HG03139 (cell line): Measurements from ENCODE around the gene PDE9A.

Experiments
- ATAC-seq: cut with Tn5 transposase; IDR thresholded peaks from one replicate; pipeline ENCODE4 v1.9.1; 2021; ENCODE audit not compliant: unreplicated experiment

PDE9A gene

DNA sequence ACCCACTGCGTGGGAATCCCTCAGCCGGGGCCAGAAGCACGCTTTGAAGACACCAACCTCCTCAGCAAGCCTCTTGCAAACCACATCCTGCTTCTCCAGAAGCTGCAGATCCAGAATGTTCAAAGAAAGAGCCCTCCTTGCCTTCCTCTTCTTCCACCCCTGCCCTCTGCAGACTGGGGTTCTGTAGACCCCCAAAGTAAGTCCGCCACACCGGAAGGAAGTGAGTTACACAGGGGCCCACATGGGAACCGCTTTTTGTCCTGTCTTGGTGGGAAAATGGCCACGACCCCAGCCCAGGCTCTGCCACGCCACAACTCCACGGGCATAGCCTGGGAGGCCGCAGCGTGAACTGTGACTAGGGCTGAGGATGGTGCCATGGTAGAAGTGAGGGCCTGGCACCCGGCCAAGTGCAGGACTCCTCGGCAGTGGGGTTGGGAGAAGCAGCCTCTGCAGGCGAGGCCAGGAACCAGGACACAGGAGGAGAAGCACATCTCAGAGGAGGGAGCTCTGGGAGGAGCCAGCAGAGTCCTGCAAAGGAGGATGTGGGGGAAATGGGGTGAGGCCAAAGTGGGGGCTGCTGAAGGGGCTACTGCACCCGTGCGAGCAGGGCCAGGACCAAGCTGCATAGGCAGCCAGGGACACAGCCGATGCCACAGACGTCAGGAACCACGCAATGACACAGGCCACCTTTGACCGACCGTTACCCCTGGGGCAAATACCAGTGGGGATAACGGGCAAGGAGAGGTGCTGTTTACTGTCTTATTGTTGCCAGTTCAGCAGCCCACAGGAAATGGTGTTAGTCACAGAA is 30.9 kb downstream of the PDE9A start:
- no peak for ATAC-seq

DNA sequence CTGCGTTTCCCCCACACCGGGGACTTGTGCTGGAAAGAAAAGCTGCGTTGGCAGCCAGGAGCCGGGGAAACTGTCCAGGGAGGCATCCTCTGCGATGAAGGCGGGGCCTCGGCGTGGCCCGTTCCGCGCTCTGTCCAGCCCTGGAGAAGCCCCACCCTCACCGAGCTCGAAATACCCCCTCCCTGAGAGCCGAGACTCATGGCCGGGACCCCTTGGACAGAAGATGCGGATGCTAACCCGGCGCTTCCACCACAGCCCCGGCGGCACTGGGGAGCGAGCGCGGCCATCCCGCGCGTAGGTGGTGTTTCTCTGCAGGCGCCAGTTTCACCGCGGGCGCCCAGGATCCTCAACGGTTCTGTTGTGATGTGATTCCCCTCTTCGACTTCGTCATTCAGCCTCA is 31.6 kb downstream of the PDE9A start:
- ATAC-seq, result no peak

DNA sequence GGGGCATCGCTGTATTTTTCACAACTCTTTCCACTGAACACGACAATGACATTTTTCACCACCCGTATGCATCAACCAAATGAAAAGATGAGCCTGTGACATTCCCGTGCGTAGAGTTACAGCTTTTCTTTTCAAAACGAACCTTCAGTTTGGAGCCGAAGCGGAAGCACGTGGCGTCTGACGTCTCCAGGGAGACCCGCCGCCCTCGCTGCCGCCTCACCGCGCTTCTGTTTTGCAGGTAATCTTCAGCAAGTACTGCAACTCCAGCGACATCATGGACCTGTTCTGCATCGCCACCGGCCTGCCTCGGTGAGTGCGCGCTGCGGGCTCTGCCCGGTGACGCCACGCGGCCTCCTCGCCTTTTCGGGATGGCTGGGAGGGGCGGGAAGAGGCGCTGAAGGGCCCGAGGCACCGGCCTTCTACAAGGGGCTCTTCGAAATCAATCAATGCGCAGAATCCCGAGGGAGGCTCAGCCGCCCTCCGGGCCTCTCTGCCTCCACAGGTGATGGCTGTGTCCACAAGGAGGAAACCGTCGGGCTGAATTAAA is 32.6 kb downstream of the PDE9A start:
- ATAC-seq, result no peak

DNA sequence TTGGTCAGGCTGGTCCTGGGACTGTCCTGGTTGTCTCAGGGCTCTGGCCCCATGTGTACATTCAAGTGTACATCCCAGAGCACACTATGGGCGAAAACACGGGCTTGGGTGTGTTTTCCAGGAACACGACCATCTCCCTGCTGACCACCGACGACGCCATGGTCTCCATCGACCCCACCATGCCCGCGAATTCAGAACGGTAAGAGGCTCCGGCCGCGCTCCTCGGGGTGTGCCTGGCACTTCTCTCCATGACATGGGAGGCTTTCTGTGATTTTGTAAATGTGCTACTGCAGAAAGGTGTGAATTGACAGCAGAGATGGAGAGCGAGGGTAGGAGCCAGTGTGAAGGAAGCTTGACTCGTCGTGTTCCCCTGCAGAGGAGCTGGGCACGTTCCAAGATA is 34.4 kb downstream of the PDE9A start:
- no peak for ATAC-seq

DNA sequence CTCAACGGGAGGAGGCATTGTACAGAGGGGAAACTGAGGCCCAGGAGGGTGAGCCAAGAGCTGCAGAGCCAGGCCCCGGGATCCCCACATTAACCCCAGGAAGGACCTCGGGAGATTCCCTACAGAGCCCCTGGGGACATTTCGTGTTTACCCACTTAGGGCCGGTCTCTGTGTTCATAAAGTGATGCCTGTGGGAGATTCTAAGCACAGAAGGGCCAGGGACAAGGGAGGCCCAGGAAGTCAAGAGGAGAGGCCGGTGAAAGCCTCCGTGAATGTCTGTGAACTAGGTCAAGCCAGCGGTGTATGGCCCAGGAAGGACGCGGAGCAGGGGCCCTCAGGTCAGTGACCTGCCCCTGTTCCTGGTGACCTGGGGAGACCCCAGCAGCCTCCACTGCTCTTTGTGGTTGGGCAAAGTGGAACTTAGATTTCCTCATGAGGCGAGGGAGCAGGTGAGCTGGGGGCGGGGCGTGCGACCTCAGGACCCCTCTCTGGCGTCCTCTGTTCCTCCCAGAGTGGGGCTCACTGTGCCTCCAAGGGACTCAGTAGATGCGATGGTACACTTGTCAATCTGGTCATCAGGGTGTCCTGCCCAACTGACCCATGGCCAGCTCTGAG is 34.9 kb downstream of the PDE9A start:
- ATAC-seq, result no peak

DNA sequence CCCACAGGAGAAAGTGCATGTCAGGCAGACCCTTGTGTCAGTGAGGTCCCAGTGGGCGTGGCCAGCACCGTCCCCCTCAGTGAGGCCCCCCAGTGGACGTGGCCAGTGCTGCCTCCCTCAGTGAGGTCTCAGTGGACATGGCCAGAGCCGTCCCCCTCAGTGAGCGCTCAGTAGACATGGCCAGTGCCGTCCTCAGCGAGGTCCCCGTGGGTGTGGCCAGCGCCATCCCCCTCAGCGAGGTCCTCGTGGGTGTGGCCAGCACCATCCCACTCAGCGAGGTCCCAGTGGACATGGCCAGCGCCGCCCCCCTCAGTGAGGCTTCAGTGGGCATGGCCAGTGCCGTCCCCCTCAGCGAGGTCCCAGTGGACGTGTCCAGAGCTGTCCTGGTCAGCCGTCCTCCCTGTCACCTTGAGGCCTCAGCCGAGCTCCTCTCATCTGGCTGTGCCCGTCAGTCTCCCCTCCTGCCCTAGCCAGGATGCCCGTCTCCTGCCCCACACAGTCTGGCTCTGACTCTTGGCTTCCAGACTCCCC is 35.5 kb downstream of the PDE9A start:
- ATAC-seq, result no peak

DNA sequence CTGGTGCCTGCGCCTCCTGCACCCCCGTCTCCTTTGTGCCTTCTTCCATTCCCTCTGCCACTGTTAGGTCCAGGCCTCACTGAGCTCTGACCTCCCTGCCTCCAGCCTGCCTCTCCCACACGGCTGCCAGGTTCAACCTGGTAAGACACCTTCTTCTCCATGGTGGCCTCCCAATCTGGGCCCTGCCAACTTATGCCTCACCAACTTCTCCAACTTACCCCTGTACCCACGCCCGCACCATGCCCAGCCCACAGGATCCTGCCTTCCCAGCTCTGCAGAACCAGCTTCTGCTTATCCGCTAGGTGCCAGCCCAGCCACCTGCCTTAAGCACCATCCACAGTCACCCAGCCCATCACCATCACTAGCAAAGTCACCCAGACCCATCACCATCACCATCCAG is 37.2 kb downstream of the PDE9A start:
- no peak for ATAC-seq

DNA sequence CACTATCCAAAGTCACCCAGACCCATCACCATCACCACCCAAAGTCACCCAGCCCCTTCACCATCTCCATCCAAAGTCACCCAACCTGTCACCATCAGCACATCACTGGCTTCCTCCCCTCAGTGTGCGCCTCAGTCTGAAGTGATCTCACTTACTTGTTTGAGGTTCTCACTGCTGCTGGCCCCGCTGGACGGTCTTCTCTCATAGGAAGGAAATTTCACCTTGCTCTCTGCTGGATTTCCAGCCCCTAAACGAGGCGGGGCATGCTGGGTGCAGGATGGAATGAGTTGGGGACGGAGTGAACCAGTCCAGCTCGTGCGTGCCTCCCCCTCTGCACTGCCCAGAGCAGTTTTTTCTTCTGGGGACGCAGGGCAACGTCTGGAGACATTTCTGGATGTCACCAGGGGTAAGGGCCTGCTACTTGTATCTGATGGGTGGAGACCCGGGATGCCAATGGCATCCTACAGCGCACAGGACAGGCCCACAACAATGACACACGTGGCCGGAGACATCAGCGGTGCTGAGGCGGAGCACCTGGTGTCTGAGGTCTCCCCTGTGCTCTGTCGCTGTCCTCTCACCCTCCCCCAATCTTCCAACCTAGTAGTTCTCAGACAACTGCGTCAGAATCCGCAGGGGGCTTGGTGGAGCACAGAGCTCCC is 38.6 kb downstream of the PDE9A start:
- ATAC-seq, result no peak

DNA sequence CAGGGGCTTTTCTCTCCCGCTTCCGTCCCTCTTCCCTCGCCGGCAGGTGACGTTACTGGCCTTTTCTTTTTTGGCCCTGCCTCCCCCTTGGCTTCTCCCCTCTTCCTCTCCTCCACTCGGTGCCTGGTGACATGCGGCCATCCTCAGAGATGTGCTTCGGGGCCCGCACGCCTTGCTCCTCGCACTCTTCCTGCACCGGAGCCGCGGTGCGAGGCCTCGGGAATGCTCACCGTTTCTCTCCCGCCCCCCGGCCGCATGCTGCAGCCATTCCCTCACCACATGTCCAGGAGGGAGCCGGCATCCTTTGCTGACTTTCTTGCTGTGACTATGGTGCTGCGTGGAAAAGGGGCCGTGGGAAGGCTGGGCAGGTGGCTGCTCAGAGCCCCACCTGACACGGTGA is 39.3 kb downstream of the PDE9A start:
- ATAC-seq, result no peak

DNA sequence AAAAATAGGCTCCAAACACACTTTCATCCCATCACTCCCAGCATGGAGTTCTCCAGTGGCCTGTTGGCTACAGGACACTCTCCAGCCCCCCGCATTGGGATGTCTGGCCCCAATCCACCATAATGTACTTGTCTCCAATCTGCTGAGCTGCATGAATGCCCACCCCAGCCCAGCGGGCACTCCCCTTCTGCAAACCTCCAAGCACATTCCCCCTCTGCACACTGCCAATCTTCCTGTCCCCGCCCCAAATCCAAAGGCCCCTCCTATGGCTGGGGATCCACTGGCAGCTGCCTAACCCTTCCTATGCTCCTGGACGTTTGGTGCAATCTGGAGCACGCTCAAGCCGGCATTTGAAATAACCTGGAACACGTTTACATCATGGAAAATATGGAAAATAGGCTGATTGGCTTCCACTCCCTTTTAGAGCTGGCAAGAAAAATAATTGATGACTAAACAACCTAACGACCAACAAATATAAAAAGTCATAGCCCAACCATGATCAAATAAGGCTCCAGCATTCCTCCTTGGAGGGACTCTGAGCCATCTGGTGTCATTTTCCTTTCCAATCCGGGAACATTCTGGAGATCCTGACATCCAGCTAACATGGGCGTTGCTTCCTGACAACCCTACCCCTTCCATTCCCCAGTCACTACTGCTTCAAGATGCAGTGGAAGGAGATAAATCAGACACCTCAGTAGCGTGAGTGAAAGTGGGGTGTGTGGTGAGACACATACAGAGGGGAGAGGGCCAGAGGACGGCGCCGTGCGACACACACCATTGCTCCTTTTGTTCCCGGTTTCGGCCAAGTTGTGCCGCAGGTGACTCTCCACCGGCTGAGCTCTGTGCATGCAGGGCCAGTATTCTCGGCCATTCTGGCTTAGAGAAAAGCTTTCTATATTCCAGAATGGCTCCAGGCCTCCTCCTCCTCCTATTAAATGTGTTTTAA is 41.6 kb downstream of the PDE9A start:
- ATAC-seq, result no peak

DNA sequence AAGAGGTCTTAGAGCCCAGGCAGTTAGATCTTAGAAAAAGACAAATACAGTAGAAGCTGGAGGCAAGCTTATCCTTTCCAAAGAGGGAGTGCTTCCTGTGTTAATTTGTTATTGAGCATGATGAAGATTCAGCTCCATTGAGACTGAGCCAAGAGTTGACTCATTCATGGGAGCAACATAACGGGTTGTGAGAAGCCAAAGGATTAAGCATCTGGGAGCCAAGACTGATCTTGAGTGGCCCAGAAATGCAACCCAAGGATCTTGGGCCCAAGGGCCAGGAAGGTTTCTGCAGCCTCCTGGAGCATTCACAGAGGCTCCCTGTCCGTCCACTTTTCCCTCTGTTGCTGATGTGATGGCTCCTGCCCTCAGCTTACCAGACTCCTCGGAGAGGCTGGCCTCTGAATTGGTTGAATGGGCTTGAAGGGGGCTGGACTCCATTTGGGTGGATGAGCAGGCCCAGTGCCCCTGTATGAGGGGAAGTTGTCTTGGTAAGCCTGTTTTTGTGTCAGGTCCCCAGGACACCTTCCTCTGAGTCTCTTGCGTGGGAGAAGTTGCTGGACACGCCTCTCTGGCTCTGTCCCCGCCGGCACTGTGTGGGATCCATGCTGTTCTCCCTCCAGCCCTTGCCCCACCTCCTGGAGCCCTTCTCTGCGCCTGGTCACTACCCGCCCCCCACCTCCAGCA is 42.4 kb downstream of the PDE9A start:
- ATAC-seq, result no peak

DNA sequence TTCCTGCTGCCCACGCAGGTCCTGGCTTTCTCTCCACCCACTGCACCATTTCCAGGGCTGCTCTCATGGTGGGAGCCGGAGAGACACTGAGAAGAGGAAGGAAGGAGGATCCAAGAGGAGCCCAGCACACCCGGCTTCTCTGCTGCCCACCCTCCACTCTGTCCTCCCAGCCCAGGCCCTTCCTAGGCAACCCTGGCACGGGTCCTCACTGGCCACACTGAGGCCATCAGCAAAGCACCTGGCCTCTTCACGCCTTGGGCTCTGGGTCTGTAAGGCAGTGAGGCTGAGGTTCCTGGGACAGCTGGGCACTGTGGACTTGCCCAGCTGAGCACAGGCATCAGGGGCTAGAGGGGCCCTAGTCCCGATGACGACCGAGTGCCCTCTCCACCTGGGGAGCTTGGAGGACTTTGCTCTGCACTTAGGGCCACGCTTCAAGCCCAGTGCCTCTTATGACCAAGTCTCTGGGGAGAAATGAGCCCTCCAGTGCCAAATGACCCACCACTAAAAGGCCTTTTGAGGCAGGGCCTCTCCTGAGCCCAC is 43.1 kb downstream of the PDE9A start:
- ATAC-seq, result no peak

DNA sequence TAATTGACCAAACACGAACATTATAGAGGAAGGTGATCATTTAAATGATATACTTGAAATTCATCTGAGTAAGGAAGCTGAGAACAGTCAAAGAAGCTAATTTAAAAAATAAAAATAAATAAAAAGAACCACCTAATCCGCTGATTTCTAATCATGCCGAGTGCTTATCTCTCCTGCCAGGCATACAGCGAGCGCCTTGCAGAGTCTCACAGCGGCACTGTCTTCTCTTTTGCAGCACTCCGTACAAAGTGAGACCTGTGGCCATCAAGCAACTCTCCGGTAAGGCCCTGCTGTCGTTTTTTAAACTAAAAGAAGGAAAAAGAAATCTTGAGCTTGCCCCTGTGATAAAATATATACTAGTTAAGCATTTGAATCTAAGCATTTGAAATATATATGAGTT is 45.3 kb downstream of the PDE9A start:
- no peak for ATAC-seq

DNA sequence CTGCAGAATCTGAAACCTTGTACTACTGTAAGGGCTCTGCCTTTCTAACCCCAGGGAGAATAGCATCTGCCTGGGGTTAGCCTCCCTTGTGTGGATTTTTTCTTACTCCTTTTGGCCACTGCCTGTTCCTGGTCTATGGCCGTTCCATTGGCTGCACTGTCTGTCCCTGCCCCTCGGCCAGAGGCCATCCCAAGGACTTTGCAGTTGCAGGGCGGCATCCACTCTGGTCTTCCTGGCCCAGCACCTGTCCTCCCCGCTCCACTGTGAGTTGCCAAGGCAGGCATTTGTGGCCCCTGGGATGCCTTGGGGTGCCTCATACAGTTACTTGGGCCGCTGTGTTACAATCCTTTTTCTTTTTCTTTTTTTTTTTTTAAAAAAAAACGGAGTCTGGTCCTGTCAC is 45.8 kb downstream of the PDE9A start:
- ATAC-seq, result no peak

DNA sequence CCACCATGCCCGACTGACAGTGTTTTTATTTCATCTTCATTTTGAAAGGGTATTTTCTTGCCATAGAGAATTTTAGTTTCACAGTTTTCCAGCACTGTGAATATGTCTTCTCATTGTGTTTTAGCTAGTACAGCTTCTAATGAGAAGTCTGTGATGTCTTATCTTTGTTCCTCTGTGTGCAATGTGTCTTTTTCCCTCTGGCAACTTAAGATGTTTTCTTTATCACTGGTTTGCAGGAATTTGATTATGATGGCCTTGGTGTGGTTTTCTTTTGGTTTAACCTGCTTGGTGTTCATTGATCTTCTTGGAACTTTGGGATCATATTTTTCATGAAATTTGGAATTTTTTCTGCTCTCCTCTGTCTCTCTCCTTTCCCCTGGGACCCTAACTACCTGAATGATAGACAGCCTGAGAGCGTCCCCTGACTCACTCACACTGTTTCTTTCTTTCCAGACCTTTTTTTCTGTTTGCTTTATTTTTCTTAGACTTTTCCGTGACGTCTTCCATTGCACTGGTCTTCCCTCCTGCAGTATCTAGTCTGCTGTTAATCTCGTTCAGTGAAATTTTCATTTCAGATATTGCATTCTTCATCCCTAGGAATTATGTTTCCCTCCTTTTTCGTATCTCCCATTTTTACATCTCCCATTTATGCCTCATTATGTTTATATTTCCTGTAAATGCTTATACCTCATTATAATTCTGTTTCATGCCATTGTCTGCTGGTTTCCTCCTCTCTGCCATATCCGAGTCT is 48.5 kb downstream of the PDE9A start:
- ATAC-seq, result no peak

DNA sequence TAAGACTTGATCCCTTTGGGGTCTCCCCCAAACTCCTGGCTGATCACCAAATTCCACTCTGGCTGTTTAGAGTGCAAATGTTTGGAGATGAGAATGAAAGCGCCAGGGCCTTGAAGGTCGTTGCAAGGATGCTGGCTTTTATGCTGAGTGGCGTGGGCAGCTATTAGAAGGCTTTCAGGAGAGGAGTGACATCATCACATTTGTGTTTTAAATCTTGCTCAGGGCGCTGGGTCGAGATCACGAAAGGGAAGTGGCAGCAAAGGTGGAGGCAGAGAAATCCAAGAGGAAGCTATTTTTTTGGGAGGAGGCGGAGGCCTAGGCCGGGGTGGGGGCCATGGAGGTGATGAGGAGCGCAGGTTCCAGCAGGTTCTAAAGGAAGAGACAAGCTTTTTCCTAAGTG is 49.3 kb downstream of the PDE9A start:
- ATAC-seq, result no peak

DNA sequence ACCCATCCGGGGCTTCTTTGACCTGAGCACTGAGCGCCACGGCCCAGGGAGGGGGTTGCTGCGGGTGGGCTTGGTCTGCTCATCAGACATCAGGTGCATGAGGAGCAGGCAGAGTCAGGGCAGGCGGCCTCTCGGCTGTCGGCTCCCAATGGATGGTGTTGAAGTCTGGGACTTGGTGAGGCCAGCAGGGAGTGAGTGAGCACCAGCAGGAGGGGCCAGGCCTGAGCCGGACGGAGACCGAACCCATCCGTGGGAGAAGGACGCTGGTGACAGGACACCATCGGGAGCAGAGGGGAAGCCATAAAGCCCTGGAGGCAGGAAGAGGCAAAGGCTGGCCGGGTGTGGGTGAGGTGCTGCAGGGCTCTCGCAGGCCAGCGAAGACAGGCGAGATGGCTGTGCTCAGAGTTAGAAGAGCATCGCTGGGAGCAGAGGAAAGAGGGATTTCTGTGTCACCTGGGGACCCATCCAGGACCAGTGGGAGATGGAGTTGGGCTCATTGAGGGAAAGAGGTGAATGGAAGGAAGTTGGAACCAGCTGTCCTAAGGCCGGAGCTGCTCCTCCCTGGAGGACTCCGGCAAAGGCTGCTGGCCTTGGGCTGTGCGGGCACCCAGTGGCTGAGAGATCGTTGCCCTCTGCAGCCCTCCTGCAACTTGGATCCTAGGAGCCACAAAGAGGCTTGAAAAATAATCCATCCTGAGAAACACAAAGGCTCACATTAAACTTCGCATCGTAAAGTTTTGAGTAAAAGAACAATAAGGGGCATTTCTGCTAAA is 49.9 kb downstream of the PDE9A start:
- no peak for ATAC-seq

DNA sequence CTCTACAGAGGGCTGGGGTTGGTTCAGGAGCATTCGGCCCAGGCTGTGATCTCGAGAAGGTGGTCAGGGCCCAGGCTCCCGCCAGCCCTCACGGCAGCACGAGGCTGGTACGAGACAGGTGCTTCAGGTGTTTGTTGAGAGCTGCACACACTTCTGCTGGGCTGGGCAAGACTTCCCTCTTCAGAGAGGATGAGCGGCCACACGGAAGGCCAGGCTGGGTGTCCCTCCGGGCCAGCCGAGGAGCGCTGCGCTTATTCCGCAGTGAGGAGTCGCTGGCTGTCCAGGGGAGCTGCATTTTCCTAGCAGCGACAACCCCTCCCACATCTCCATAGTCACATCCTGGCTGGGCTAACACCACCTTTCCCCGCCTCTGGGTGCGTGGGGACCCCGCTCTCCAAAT is 50.5 kb downstream of the PDE9A start:
- ATAC-seq, result no peak
